ENCODE measurements around the gene NAA40. TPM values are rescaled to one million over a fixed set of nuclear protein-coding genes. Genes with fewer than 3 reads are reported as not detected.

The NAA40 gene
- polyA plus RNA-seq (2013, experiment 1 of 2) = 15.2 TPM
- 15.8 TPM for polyA plus RNA-seq (2013, experiment 2 of 2)

DNA sequence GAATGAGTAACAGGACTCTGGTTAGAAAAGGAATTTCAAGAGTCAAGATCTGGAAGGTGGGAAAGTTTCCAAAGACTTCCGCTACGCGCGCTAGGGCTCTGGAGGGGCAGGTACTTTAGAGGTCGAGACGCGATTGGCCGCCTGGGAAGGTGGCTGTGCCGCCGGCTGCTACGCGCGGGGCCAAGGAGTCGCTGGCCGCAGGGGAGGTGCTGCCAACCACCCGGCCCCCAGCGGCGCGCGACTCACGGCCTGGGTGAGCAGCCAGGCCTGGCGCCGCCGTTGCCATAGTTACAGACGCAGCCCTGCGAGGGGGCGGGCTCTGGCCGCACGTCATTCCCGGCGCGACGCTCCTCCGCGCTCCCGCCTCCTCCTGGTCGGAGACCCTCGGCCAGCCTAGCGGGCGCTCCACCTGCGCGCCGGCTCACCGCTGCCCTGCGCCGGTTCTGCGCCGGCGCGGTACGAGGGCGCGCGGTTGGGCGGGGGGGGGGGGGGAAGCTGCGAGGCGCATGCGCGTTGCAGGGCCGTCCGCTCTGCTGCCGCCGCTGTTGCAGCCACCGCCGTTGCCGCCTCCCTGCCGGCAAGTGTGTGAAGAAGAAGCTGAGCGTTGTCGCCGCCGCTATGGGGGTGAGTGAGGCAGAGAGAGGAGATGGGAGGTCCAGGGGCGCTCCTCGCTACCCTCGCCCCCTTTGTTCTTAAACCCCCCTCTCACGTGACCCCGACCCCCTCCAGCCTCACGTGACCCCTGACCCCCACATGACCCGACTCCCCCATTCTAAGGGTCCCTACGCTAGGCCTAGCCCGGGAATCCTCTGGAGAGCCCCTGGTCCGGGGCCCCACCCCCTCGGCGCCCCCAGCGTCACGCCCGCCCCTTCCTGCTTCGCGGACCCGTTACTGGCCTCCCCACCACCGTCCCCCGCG lies at the start of gene NAA40:
NAA40 (plus strand) TSS at position 524 of the 918 bp plus-strand sequence; CDS start at position 619, 95 bp downstream.
- Histone ChIP-seq H3K36me3 (replicated peaks in 1 of 2; ENCODE audit: control insufficient read depth in 2 of 2, insufficient read depth in 2 of 2, low read length in 2 of 2) (peaks cover 0 to 24% of the 10 kb centered on the region in 2 donors), H3K4me2 (ENCODE audit: insufficient read depth, low read length, poor library complexity, severe bottlenecking) (peak within 1 kb of the TSS; percentile 93), H2BK5ac (ENCODE audit: low read length) (peak within 1 kb of the TSS; percentile 99), H3K4ac (ENCODE audit: low read length) (peak within 1 kb of the TSS; percentile 66), H2AK5ac (ENCODE audit: low read depth, low read length) (no peak within 1 kb of the TSS), H3K27ac (replicated peaks; ENCODE audit: low read length) (peak within 1 kb of the TSS; percentile 88), H3K9me3 (replicated peaks in 1 of 2; ENCODE audit: control insufficient read depth in 2 of 2, insufficient read depth in 1 of 2, low read depth in 1 of 2, low read length in 2 of 2) (no peaks in the 10 kb centered on the region), H2AFZ (ENCODE audit: low read length) (peak within 1 kb of the TSS; percentile 92), H3K27me3 (ENCODE audit: control insufficient read depth in 3 of 3, insufficient read depth in 3 of 3, low read depth in 1 of 3, low read length in 3 of 3) (no peaks in the 10 kb centered on the region), H3K14ac (ENCODE audit: low read length) (peak within 1 kb of the TSS; percentile 86), H3K23ac (ENCODE audit: low read depth, low read length, poor library complexity) (peak within 1 kb of the TSS; percentile 98), H2BK12ac (ENCODE audit: low read length) (no peak within 1 kb of the TSS), H3K4me3 (ENCODE audit: low read length in 2 of 2) (peak within 1 kb of the TSS; percentile 85 to 90), H2BK120ac (ENCODE audit: low read depth, low read length) (no peak within 1 kb of the TSS), H4K91ac (ENCODE audit: low read depth, low read length, poor library complexity) (no peak within 1 kb of the TSS), H3K79me1 (ENCODE audit: low read depth, low read length) (peaks cover 18% of the 10 kb centered on the region), H3K18ac (ENCODE audit: low read length) (peak within 1 kb of the TSS; percentile 100), H4K8ac (ENCODE audit: low read depth, low read length) (peak within 1 kb of the TSS; percentile 74), H2BK15ac (ENCODE audit: low read length) (peak within 1 kb of the TSS; percentile 64), H3K4me1 (ENCODE audit: control insufficient read depth in 2 of 2, insufficient read depth in 1 of 2, low read depth in 1 of 2, low read length in 2 of 2) (peaks cover 2 to 5% of the 10 kb centered on the region in 2 donors), H3K9ac (ENCODE audit: low read depth, low read length, poor library complexity) (peak within 1 kb of the TSS; percentile 99)
- peak; percentile 98 for DNase-seq (ENCODE audit: low spot score)
- WGBS, 2 donors (ENCODE audit: extremely low coverage in 2 of 2, insufficient read length in 2 of 2, insufficient replicate concordance in 1 of 2) = no CpG with 5 or more reads among the region's 92 CpGs

DNA sequence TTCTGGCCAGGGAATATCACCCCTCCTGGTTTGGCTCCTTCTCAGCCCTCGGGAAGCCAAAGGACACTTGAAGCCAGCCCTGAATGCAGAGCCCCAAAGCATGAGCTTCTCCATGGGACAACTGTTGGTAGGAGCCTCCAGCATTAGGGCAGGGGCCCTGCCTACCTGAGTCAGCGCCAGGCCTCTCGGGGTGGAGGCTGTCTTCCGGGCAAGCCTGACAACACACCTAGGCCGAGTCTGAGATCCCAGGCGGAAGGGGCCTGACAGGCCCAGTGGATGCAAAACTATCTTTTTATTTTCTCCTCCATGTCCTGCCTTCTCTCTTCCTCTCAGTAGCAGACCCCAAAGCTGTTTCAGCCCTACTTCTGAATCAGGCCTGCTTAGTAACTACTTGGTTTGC lies 49.5 kb upstream of the NAA40 start:
- peaks cover 0 to 2% of the 10 kb centered on the region in 2 donors for H3K9me3 ChIP-seq (replicated peaks in 1 of 2; ENCODE audit: control insufficient read depth in 2 of 2, insufficient read depth in 1 of 2, low read depth in 1 of 2, low read length in 2 of 2)
- no peak overlapping the region for H2AK5ac ChIP-seq (ENCODE audit: low read depth, low read length)
- no peak overlapping the region for H2BK120ac ChIP-seq (ENCODE audit: low read depth, low read length)
- peaks cover 9% of the 10 kb centered on the region for H3K79me1 ChIP-seq (ENCODE audit: low read depth, low read length)
- no peak overlapping the region for H3K23ac ChIP-seq (ENCODE audit: low read depth, low read length, poor library complexity)
- no peak overlapping the region for H2AFZ ChIP-seq (ENCODE audit: low read length)
- H3K4me2 ChIP-seq (ENCODE audit: insufficient read depth, low read length, poor library complexity, severe bottlenecking) = no peak overlapping the region
- peaks cover 9 to 12% of the 10 kb centered on the region in 2 donors for H3K4me1 ChIP-seq (ENCODE audit: control insufficient read depth in 2 of 2, insufficient read depth in 1 of 2, low read depth in 1 of 2, low read length in 2 of 2)
- H3K4ac ChIP-seq (ENCODE audit: low read length) = no peak overlapping the region
- H2BK5ac ChIP-seq (ENCODE audit: low read length) = no peak overlapping the region
- WGBS, 2 donors (ENCODE audit: extremely low coverage in 2 of 2, insufficient read length in 2 of 2, insufficient replicate concordance in 1 of 2) = no CpG with 5 or more reads among the region's 6 CpGs
- no peak overlapping the region for H4K91ac ChIP-seq (ENCODE audit: low read depth, low read length, poor library complexity)
- H2BK12ac ChIP-seq (ENCODE audit: low read length) = no peak overlapping the region
- DNase-seq (ENCODE audit: low spot score) = no peak
- peaks cover 0 to 10% of the 10 kb centered on the region in 2 donors for H3K36me3 ChIP-seq (replicated peaks in 1 of 2; ENCODE audit: control insufficient read depth in 2 of 2, insufficient read depth in 2 of 2, low read length in 2 of 2)
- no peak overlapping the region for H4K8ac ChIP-seq (ENCODE audit: low read depth, low read length)
- H3K14ac ChIP-seq (ENCODE audit: low read length) = no peak overlapping the region
- no peak overlapping the region for H3K4me3 ChIP-seq (ENCODE audit: low read length in 2 of 2)
- H3K27me3 ChIP-seq (ENCODE audit: control insufficient read depth in 3 of 3, insufficient read depth in 3 of 3, low read depth in 1 of 3, low read length in 3 of 3) = no peaks in the 10 kb centered on the region
- H3K9ac ChIP-seq (ENCODE audit: low read depth, low read length, poor library complexity) = no peak overlapping the region
- H2BK15ac ChIP-seq (ENCODE audit: low read length) = no peak overlapping the region
- no peak overlapping the region for H3K27ac ChIP-seq (replicated peaks; ENCODE audit: low read length)
- H3K18ac ChIP-seq (ENCODE audit: low read length) = no peak overlapping the region

DNA sequence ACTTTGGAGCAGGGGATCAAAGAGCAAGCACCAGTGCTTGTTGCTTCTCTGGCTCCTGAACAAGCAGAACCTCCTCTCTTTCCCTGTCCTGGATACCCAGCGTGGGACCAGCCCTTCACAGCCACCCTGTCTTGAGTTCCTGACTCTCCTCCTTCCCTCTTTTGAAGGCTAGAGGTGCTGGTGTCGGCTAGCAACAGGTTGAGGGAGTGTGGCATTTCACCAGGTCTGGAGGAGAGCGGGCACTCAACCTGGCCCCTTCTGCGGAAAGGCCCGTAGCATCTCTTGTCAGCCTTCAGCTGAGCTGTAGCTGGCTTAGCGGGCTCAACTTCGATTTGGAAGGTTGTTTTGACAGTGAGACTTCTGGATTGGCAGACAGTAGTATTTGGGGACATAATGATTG lies 48.4 kb upstream of the NAA40 start:
- DNase-seq (ENCODE audit: low spot score) = no peak
- Histone ChIP-seq H3K4me2 (ENCODE audit: insufficient read depth, low read length, poor library complexity, severe bottlenecking) (no peak overlapping the region), H3K9me3 (replicated peaks in 1 of 2; ENCODE audit: control insufficient read depth in 2 of 2, insufficient read depth in 1 of 2, low read depth in 1 of 2, low read length in 2 of 2) (peaks cover 0 to 2% of the 10 kb centered on the region in 2 donors), H2BK120ac (ENCODE audit: low read depth, low read length) (no peak overlapping the region), H3K9ac (ENCODE audit: low read depth, low read length, poor library complexity) (no peak overlapping the region), H3K27ac (replicated peaks; ENCODE audit: low read length) (no peak overlapping the region), H3K18ac (ENCODE audit: low read length) (no peak overlapping the region), H3K23ac (ENCODE audit: low read depth, low read length, poor library complexity) (no peak overlapping the region), H3K36me3 (replicated peaks in 1 of 2; ENCODE audit: control insufficient read depth in 2 of 2, insufficient read depth in 2 of 2, low read length in 2 of 2) (peaks cover 7 to 19% of the 10 kb centered on the region in 2 donors), H2BK5ac (ENCODE audit: low read length) (no peak overlapping the region), H2BK12ac (ENCODE audit: low read length) (no peak overlapping the region), H4K91ac (ENCODE audit: low read depth, low read length, poor library complexity) (no peak overlapping the region), H2AFZ (ENCODE audit: low read length) (no peak overlapping the region), H3K4me3 (ENCODE audit: low read length in 2 of 2) (no peak overlapping the region), H3K4ac (ENCODE audit: low read length) (no peak overlapping the region), H3K4me1 (ENCODE audit: control insufficient read depth in 2 of 2, insufficient read depth in 1 of 2, low read depth in 1 of 2, low read length in 2 of 2) (peaks cover 9 to 12% of the 10 kb centered on the region in 2 donors), H2AK5ac (ENCODE audit: low read depth, low read length) (no peak overlapping the region), H3K27me3 (ENCODE audit: control insufficient read depth in 3 of 3, insufficient read depth in 3 of 3, low read depth in 1 of 3, low read length in 3 of 3) (no peaks in the 10 kb centered on the region), H4K8ac (ENCODE audit: low read depth, low read length) (no peak overlapping the region), H3K79me1 (ENCODE audit: low read depth, low read length) (peaks cover 9% of the 10 kb centered on the region), H2BK15ac (ENCODE audit: low read length) (no peak overlapping the region), H3K14ac (ENCODE audit: low read length) (no peak overlapping the region)
- no CpG with 5 or more reads among the region's 7 CpGs for WGBS, 2 donors (ENCODE audit: extremely low coverage in 2 of 2, insufficient read length in 2 of 2, insufficient replicate concordance in 1 of 2)

DNA sequence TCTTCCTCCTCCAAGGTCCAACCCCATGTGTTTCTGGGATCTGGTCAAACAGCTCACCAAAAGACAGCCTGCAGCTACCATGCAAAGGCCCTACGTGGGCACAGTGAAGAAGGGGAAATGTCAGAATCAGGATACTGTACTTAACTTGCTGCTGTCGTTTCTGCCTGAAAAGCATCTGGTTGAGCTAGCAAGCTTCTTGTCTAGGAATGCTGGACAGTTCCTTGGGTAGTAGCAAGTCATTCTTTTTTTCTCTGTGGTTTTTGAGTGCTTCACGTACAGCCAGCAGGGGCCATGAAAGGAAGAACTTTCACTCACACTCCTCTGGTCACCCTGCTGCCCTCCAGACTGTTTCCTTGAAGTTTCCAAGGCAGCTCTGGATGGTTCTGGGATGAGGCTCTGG lies 46.6 kb upstream of the NAA40 start:
- no peak overlapping the region for H2BK5ac ChIP-seq (ENCODE audit: low read length)
- no peak overlapping the region for H2BK15ac ChIP-seq (ENCODE audit: low read length)
- H3K79me1 ChIP-seq (ENCODE audit: low read depth, low read length) = peaks cover 9% of the 10 kb centered on the region
- peaks cover 11 to 35% of the 10 kb centered on the region in 2 donors for H3K36me3 ChIP-seq (replicated peaks in 1 of 2; ENCODE audit: control insufficient read depth in 2 of 2, insufficient read depth in 2 of 2, low read length in 2 of 2)
- whole genome bisulfite sequencing, 2 donors (ENCODE audit: extremely low coverage in 2 of 2, insufficient read length in 2 of 2, insufficient replicate concordance in 1 of 2) = no CpG with 5 or more reads among the region's 3 CpGs
- no peak overlapping the region for H3K9ac ChIP-seq (ENCODE audit: low read depth, low read length, poor library complexity)
- no peak overlapping the region for H3K18ac ChIP-seq (ENCODE audit: low read length)
- H3K4ac ChIP-seq (ENCODE audit: low read length) = no peak overlapping the region
- no peak overlapping the region for H2BK120ac ChIP-seq (ENCODE audit: low read depth, low read length)
- no peaks in the 10 kb centered on the region for H3K27me3 ChIP-seq (ENCODE audit: control insufficient read depth in 3 of 3, insufficient read depth in 3 of 3, low read depth in 1 of 3, low read length in 3 of 3)
- no peak overlapping the region for H2BK12ac ChIP-seq (ENCODE audit: low read length)
- peaks cover 0 to 2% of the 10 kb centered on the region in 2 donors for H3K9me3 ChIP-seq (replicated peaks in 1 of 2; ENCODE audit: control insufficient read depth in 2 of 2, insufficient read depth in 1 of 2, low read depth in 1 of 2, low read length in 2 of 2)
- no peak overlapping the region for H3K23ac ChIP-seq (ENCODE audit: low read depth, low read length, poor library complexity)
- H2AK5ac ChIP-seq (ENCODE audit: low read depth, low read length) = no peak overlapping the region
- H3K4me1 ChIP-seq (ENCODE audit: control insufficient read depth in 2 of 2, insufficient read depth in 1 of 2, low read depth in 1 of 2, low read length in 2 of 2) = peaks cover 9 to 12% of the 10 kb centered on the region in 2 donors
- no peak overlapping the region for H2AFZ ChIP-seq (ENCODE audit: low read length)
- no peak overlapping the region for H4K8ac ChIP-seq (ENCODE audit: low read depth, low read length)
- H3K27ac ChIP-seq (replicated peaks; ENCODE audit: low read length) = no peak overlapping the region
- H3K4me2 ChIP-seq (ENCODE audit: insufficient read depth, low read length, poor library complexity, severe bottlenecking) = no peak overlapping the region
- H3K4me3 ChIP-seq (ENCODE audit: low read length in 2 of 2) = no peak overlapping the region
- H4K91ac ChIP-seq (ENCODE audit: low read depth, low read length, poor library complexity) = no peak overlapping the region
- DNase-seq (ENCODE audit: low spot score) = no peak
- no peak overlapping the region for H3K14ac ChIP-seq (ENCODE audit: low read length)
